Ascending aorta (tissue), 2 donors: Measurements from ENCODE around the gene PTPRN. TPM values are rescaled to one million over a fixed set of nuclear protein-coding genes. Genes with fewer than 3 reads are reported as not detected.

Experiments
- DNase-seq, 2 donors: peaks; one replicate each; pipeline ENCODE4 v3.0.0-alpha.2; 2019; ENCODE audit warnings: low spot score in 2 of 2
- H3K27ac ChIP-seq, 2 donors: fragments of 200-600 bp; sonication (generic); one replicate each; pipeline ENCODE4 v1.5.1; 2016 to 2017; ENCODE audit warnings: mild to moderate bottlenecking in 1 of 2
- H3K27me3 ChIP-seq: fragments of 200-600 bp; sonication (generic); one replicate; pipeline ENCODE4 v1.5.1; 2017
- H3K36me3 ChIP-seq, 2 donors: fragments of 200-600 bp; sonication (generic); one replicate each; pipeline ENCODE4 v1.5.1; 2016
- H3K4me1 ChIP-seq, 2 donors: fragments of 200-600 bp; sonication (generic); one replicate each; pipeline ENCODE4 v1.5.1; 2016 to 2017; ENCODE audit warnings: mild to moderate bottlenecking in 1 of 2
- H3K4me3 ChIP-seq, 2 donors: fragments of 200-600 bp; sonication (generic); one replicate each; pipeline ENCODE4 v1.5.1; 2016 to 2017; ENCODE audit warnings: mild to moderate bottlenecking in 1 of 2
- H3K9me3 ChIP-seq, 2 donors: fragments of 200-600 bp; sonication (generic); one replicate each; pipeline ENCODE4 v1.5.1; 2016
- intact Hi-C: fragments of 100-400 bp; cut with DNase I; formaldehyde crosslinking; loops from one replicate; pipeline ENCODE4 v1.15.1; 2023
- total RNA-seq: library from RNA; depleted of rRNA; stranded (reverse); fragments of >200 nt; gene quantifications from one replicate; pipeline ENCODE4 v1.1.0, GENCODE V29; 2016
- TF ChIP-seq, protein P1 (sequence below), 3 experiments: fragments of 200-600 bp in 2 of 3; fragments of 450-650 bp in 1 of 3; sonication (generic) in 2 of 3; IDR thresholded peaks; one replicate each; pipeline ENCODE4 v1.5.1; 2016 to 2019; ENCODE audit warnings: antibody characterized with exemption in 3 of 3, mild to moderate bottlenecking in 1 of 3, moderate library complexity in 1 of 3

The PTPRN gene
- total RNA-seq, 1 donor from 2014 or later = not detected

DNA sequence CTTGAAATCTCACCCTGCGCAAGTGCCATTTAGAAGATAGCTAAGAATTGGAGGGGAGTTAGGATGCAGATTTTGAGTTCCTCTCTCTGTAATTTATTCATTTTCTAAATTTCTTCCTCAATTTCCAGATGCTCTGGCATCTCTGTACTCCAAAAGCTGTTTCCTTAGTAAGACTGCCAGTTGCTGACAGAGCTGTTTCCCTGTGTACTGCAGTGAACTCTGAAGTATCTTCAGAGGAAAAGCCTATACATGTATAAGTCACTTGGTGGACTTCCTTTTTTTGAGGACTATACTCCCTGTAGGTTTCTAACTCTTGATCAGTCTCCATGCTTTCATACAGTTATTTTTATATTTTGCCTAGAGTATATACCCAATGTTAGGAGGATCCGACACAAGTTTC, 24.9 kb upstream of the PTPRN start:
- intact Hi-C loops = no loop called here

DNA sequence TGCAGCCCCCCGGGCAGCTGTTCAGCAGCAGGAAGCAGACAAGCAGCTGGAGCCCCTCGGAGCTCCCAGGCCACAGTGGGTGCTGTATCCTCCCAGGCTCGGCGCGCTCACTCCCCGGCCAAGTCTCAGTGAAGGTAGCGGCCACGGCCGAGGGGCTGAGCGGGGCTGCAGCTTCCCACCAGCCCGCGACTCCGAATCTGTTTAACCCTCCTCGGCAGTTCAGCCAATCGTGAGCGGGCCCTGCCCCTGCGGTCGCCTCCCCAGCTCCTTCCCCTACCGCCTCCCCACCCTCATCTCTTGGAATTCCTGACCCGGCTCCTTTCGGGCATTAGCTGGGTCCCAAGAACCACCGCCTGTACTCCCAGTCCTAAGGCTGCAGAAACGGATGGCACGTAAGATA, 23.3 kb upstream of the PTPRN start, which contains the start of gene RESP18:
Gene RESP18, minus strand, starts transcription at position 203 of the 400 bp plus-strand sequence.
- DNase-seq = no peak
- H3K4me1 ChIP-seq = no peaks in the 10 kb centered on the region
- TF ChIP-seq, protein P1, sequence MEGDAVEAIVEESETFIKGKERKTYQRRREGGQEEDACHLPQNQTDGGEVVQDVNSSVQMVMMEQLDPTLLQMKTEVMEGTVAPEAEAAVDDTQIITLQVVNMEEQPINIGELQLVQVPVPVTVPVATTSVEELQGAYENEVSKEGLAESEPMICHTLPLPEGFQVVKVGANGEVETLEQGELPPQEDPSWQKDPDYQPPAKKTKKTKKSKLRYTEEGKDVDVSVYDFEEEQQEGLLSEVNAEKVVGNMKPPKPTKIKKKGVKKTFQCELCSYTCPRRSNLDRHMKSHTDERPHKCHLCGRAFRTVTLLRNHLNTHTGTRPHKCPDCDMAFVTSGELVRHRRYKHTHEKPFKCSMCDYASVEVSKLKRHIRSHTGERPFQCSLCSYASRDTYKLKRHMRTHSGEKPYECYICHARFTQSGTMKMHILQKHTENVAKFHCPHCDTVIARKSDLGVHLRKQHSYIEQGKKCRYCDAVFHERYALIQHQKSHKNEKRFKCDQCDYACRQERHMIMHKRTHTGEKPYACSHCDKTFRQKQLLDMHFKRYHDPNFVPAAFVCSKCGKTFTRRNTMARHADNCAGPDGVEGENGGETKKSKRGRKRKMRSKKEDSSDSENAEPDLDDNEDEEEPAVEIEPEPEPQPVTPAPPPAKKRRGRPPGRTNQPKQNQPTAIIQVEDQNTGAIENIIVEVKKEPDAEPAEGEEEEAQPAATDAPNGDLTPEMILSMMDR (IDR thresholded peaks at IDR 0.05) = no peak
- intact Hi-C loops = no loop called here
- no peaks in the 10 kb centered on the region for H3K36me3 ChIP-seq
- H3K27ac ChIP-seq = no peak within 1 kb of the TSS
- H3K27me3 ChIP-seq = peaks cover 5% of the 10 kb centered on the region
- no peaks in the 10 kb centered on the region for H3K9me3 ChIP-seq
- no peak within 1 kb of the TSS for H3K4me3 ChIP-seq

More for the DNA sequence above, 24.9 kb upstream of the PTPRN start:
- no peaks in the 10 kb centered on the region for H3K9me3 ChIP-seq
- peaks cover 5% of the 10 kb centered on the region for H3K27me3 ChIP-seq
- no peak overlapping the region for H3K27ac ChIP-seq
- no peak for DNase-seq
- TF ChIP-seq, protein P1 (IDR thresholded peaks at IDR 0.05) = no peak
- no peak overlapping the region for H3K4me3 ChIP-seq
- H3K36me3 ChIP-seq = no peaks in the 10 kb centered on the region
- no peaks in the 10 kb centered on the region for H3K4me1 ChIP-seq

DNA sequence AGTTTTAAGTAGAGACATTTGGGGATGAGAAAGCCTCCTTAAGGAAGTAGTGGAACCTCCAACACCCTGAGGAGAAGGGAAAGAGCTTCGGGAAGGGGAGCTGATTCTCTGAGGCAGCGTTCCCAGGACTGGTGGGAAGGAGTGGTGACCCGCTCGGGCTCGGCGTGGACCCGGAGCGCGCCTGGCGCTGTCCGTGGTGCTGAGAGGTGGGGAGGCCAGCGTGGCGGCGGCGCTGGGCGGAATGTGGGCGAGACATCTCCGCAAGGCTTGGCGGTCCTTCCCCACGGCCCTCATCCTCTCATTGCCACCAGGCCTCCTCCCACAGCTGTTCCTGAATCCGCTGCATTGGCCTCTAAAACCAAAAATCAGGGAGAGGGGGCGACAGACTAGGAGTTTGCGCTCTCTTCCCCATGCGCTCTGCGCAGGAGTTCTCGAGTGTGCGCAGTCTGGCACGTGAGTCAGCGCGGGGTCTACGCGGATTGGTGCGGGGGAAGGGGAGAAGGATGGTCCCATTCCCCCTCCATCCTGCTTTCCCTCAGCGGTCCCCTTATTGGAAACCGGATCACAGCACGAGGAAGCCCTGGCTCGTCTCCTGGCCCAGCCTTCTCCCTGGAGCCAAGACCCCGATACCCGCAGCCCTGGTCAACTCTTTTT, 22.5 kb upstream of the PTPRN start:
- Histone ChIP-seq H3K9me3 (no peaks in the 10 kb centered on the region), H3K4me3 (no peak overlapping the region), H3K36me3 (no peaks in the 10 kb centered on the region), H3K27ac (no peak overlapping the region), H3K4me1 (no peaks in the 10 kb centered on the region), H3K27me3 (peaks cover 5% of the 10 kb centered on the region)
- TF ChIP-seq, protein P1 (IDR thresholded peaks at IDR 0.05) = no peak
- intact Hi-C loops = no loop called here
- no peak for DNase-seq

DNA sequence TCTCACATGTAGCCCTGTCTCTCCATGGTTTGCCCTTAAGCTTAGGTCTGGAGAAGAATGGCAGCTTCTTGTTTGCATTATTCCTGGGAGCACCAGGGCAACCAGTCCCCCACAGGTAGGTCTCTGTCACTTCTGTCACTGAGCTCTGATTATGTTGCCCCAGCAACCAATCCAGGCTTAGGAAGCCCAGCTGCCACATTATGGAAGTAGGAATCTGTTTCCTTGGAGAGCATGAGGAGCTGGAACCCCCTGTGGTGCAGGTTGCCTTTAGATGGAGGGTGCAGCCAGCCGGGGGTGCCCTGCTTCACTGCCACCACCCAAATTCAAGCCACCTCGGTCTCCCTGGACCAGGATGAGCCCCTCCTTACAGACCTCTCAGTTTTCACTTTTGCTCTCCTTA, 18.5 kb upstream of the PTPRN start:
- peaks cover 5% of the 10 kb centered on the region for H3K27me3 ChIP-seq
- DNase-seq = no peak

DNA sequence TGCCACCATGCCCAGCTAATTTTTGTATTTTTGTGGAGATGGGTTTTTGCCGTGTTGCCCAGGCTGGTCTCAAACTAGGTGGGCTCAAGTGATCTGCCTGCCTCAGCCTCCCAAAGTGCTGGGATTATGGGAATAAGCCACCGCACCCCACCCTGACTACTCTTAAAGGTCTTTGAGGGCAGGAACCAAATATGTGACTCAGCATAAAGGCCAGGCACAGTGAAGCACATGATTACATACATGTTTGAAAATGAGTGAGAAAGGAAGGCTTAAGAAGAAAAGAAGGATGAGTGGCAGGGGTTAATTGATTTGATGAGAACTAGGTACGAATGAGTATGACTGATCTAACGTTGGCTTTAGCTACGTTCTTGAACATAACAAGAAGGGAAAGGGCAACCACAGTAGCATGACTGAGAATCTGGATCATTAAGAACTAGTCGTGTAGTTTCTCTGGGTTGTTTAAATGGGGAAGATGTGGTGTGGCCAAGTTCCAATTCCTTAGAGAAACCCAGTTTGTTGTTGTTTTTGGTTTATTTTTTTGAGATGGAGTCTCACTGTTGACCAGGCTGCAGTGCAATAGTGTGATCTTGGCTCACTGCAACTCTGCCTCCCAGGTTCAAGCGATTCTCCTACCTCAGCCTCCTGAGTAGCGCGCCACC, 16.6 kb upstream of the PTPRN start:
- H3K27me3 ChIP-seq = no peaks in the 10 kb centered on the region
- no peak overlapping the region for H3K27ac ChIP-seq
- TF ChIP-seq, protein P1 (IDR thresholded peaks at IDR 0.05) = no peak

More for the DNA sequence above, 18.5 kb upstream of the PTPRN start:
- TF ChIP-seq, protein P1 (IDR thresholded peaks at IDR 0.05) = no peak
- intact Hi-C loops = no loop called here
- Histone ChIP-seq H3K9me3 (no peaks in the 10 kb centered on the region), H3K27ac (no peak overlapping the region), H3K4me1 (no peaks in the 10 kb centered on the region), H3K36me3 (no peaks in the 10 kb centered on the region), H3K4me3 (no peak overlapping the region)

More for the DNA sequence above, 16.6 kb upstream of the PTPRN start:
- intact Hi-C loops = no loop called here
- H3K4me3 ChIP-seq = no peak overlapping the region
- no peaks in the 10 kb centered on the region for H3K9me3 ChIP-seq
- H3K36me3 ChIP-seq = no peaks in the 10 kb centered on the region
- H3K4me1 ChIP-seq = no peaks in the 10 kb centered on the region
- no peak for DNase-seq
